GM13977 (cell line): ENCODE measurements around the gene FCHO2.

Experiments used
- DNase-seq: peaks from one replicate; pipeline ENCODE4 v3.0.0; 2012; ENCODE audit warnings: low spot score
- CTCF ChIP-seq: IDR thresholded peaks from 2 replicates; pipeline ENCODE4 v1.5.1; 2012; ENCODE audit warnings: mild to moderate bottlenecking, control low read depth; ENCODE audit not compliant: insufficient read depth; ENCODE audit errors: extremely low read depth, missing control alignments
- in situ Hi-C: fragments of 300-500 bp; cut with MboI; formaldehyde crosslinking; loops from one replicate; pipeline ENCODE4 v1.12.0; 2022; ENCODE audit warnings: low sequenced_read_pairs, low pct_unique_long_range_greater_than_20kb, mixed read lengths, inconsistent platforms; ENCODE audit not compliant: unreplicated experiment

Gene FCHO2, protein sequence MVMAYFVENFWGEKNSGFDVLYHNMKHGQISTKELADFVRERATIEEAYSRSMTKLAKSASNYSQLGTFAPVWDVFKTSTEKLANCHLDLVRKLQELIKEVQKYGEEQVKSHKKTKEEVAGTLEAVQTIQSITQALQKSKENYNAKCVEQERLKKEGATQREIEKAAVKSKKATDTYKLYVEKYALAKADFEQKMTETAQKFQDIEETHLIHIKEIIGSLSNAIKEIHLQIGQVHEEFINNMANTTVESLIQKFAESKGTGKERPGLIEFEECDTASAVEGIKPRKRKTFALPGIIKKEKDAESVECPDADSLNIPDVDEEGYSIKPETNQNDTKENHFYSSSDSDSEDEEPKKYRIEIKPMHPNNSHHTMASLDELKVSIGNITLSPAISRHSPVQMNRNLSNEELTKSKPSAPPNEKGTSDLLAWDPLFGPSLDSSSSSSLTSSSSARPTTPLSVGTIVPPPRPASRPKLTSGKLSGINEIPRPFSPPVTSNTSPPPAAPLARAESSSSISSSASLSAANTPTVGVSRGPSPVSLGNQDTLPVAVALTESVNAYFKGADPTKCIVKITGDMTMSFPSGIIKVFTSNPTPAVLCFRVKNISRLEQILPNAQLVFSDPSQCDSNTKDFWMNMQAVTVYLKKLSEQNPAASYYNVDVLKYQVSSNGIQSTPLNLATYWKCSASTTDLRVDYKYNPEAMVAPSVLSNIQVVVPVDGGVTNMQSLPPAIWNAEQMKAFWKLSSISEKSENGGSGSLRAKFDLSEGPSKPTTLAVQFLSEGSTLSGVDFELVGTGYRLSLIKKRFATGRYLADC

GRCh38 chr5:72955768-72956323 is at the start of gene FCHO2:
Gene FCHO2, plus strand, starts transcription at chr5:72956041. Its CDS starts 56 bp downstream, at chr5:72956097.
- peak; percentile 87 for TF ChIP-seq CTCF
- peak; percentile 97 for DNase-seq
- in situ Hi-C loops = no loop called here

DNA sequence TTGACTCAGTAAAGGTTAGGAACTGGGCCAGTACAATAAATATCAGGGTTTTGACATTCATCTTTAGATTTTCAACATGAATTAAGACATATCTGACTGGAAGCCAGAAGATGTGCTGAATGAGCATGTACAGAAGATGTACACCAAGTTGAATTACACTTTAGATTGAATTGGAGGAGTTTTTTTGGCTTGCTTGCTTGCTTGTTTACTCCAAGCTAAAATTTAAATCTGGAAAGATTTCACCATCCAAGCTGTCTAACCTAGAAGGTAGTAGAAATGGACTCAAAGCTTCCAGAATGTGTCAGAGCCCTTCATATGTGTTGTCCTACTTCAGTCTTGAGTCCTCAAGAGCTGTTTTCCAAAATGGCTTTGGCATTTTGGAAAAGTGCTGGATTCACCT is 49.0 kb upstream of the FCHO2 start:
- no peak for TF ChIP-seq CTCF
- no peak for DNase-seq
- in situ Hi-C loops = no loop called here

GRCh38 chr5:72908664-72909063 is 47.2 kb upstream of the FCHO2 start:
- in situ Hi-C loops = no loop called here
- DNase-seq = no peak
- no peak for TF ChIP-seq CTCF

GRCh38 chr5:72917371-72917776 is 38.5 kb upstream of the FCHO2 start:
- in situ Hi-C loops = no loop called here
- DNase-seq = no peak
- TF ChIP-seq CTCF = no peak

- in situ Hi-C loops = no loop called here
- TF ChIP-seq CTCF = peak; percentile 15
- no peak for DNase-seq
These were observed 34.9 kb upstream of the FCHO2 start for GRCh38 chr5:72920690-72921502.

DNA sequence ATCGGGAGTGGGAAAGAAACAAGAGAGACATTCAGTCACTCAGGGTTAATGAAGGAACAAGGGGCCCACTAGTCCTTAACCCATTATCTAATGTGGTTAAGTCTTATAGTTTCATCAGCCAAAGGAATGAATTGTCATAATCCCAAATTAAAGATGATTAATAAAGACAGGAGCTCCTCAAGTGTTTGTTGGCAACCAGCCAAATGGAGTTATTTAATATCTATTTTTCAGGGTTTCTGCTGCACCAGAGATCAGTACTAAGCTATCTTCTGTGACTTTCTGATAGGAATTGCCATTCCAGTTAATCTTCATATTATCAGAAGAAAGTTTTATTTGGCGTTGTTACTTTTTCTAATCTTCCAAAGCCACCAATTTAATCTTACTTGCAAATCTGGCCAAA is 34.0 kb upstream of the FCHO2 start:
- TF ChIP-seq CTCF = no peak
- DNase-seq = no peak
- in situ Hi-C loops = no loop called here
